Ectodermal cell (in vitro differentiated cells): ENCODE data around the gene PRDM16.

Source experiments
- H3K27ac ChIP-seq: 2 replicates; pipeline ENCODE4 v1.7.0; 2013; ENCODE audit warnings: mild to moderate bottlenecking, low read depth, low read length; ENCODE audit not compliant: insufficient read depth, poor library complexity, severe bottlenecking
- H3K27me3 ChIP-seq: 2 replicates; pipeline ENCODE4 v1.7.0; 2013; ENCODE audit warnings: mild to moderate bottlenecking, low read length; ENCODE audit not compliant: insufficient read depth, control insufficient read depth, poor library complexity, severe bottlenecking
- H3K36me3 ChIP-seq: one replicate; pipeline ENCODE4 v1.7.0; 2013; ENCODE audit warnings: low read length; ENCODE audit not compliant: control insufficient read depth, insufficient read depth
- H3K4me1 ChIP-seq: one replicate; pipeline ENCODE4 v1.7.0; 2013; ENCODE audit warnings: low read length; ENCODE audit not compliant: control insufficient read depth, insufficient read depth
- H3K4me3 ChIP-seq: 2 replicates; pipeline ENCODE4 v1.7.0; 2013; ENCODE audit warnings: low read depth, low read length, control low read depth; ENCODE audit not compliant: insufficient read depth
- H3K9me3 ChIP-seq: 2 replicates; pipeline ENCODE4 v1.7.0; 2013; ENCODE audit warnings: mild to moderate bottlenecking, low read length, moderate library complexity; ENCODE audit not compliant: control insufficient read depth
- WGBS, 2 experiments: methylation state at CpG; one replicate each; pipeline ENCODE4 v1.1.7; 2013; ENCODE audit warnings: missing lambda C conversion rate in 2 of 2; 5-methylcytosine and 5-hydroxymethylcytosine counted together

Gene PRDM16

DNA sequence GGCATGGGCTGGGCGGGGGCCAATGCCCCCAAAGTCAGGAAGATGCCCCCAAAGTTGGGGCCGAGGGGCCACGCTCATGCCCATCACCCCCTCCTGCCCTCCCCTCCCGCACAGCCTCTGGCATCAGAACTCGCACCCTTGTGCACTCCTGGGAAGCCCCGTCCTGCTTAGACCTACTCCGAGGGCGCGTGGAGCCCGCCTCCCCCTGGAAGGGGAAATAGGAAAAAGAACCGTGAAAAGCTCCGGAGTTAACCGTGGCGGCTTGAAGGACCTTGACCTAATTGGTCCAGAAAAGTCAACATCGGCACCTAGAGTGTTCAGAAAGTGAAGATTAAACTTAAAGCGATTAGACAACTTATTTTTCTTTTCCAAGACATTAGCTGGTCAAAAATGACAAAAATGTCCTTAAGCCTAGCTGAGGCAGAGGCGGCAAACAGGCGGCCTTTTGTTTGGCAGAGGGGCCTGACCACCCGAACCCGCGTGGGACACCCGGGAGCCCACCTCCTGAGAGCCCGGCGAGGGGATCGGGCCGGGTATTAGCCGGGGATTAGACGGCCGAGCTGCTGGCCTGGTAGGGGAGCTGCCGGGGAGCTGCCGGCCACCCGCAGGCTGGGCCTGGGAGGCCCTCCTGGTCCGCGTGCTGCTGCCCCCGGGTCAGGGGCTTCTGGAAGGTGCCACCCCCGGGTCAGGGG lies 65.5 kb downstream of the PRDM16 start:
- H3K4me1 ChIP-seq, result peaks cover 44% of the 10 kb centered on the region
- no peak overlapping the region for H3K4me3 ChIP-seq
- 85 to 87% methylated on average over 36 of the region's 36 CpGs for WGBS, 2 experiments
- H3K27me3 ChIP-seq, result no peaks in the 10 kb centered on the region
- no peaks in the 10 kb centered on the region for H3K36me3 ChIP-seq
- H3K27ac ChIP-seq, result no peak overlapping the region
- H3K9me3 ChIP-seq, result no peaks in the 10 kb centered on the region

DNA sequence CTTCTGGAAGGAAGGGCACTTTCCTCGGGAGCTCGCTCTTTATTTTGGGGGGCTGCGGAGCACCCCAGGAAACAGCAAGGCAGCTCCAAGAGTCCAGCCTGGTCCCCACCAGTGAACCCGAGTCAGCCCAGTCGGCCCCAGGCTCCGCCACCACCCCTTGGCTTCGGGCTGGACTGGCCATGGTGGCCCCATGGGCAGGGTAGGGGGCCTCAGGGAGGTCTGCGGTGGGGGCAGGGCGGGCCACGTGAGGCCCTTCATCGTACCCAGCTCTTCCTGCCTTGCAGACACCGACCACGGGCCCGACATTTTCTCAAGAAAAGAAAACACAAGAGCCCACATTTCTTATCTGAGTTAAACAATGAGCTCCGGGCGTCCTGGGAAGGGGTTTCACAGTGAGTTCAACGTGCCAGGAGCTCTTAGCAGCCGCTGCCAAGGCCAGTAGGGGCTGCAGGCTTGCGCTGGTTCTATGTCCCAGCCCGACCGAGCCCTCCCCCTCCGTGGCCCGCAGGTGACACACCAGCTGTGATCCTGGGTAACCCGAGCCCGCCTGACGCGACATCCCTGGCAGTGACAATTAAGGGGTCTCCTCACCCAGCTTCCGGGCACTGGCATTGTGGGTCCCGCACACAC lies 66.2 kb downstream of the PRDM16 start:
- 87% methylated on average over 29 of the region's 29 CpGs for WGBS, 2 experiments
- no peaks in the 10 kb centered on the region for H3K9me3 ChIP-seq
- no peaks in the 10 kb centered on the region for H3K36me3 ChIP-seq
- H3K4me1 ChIP-seq, result peaks cover 41% of the 10 kb centered on the region
- no peak overlapping the region for H3K27ac ChIP-seq
- H3K27me3 ChIP-seq, result no peaks in the 10 kb centered on the region
- no peak overlapping the region for H3K4me3 ChIP-seq

DNA sequence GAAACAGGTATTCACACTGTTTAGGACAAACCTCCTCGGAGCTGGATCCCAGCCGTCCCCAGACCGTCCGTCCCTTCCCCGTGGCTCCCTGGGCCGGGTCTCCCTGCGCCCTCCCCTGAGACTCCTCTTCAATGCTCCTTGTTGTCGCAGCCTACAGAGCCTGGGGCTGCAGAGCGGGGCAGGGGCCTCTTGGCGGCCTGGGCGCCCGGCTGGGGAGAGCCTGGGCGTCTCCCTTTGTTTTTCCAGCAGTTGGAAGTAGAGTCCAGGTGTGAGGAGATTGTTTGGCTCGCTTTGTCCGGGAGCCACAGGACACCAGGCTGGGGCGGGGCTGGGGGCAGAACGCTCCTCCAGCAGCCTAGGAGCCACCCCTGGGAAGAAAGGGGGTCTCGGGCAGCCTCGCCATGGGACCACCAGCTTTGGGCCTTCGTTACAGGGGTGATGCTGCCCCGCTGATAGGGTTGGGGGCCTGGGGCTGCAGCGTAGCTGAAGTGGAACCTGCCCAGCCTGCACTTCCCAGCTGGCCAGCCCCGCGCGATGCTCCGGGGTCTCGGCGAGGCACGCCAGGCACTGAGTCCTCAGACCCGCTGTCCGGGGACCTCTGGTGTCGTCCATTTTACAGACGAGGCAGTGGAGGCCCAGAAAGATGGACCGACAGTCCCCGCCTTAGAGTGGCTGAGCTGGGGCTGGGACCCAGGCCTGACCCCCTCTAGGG lies 66.9 kb downstream of the PRDM16 start:
- H3K9me3 ChIP-seq, result no peaks in the 10 kb centered on the region
- no peak overlapping the region for H3K27ac ChIP-seq
- no peaks in the 10 kb centered on the region for H3K27me3 ChIP-seq
- no peaks in the 10 kb centered on the region for H3K36me3 ChIP-seq
- WGBS, 2 experiments, result 83 to 84% methylated on average over 35 of the region's 35 CpGs
- no peak overlapping the region for H3K4me3 ChIP-seq
- H3K4me1 ChIP-seq, result peaks cover 40% of the 10 kb centered on the region

DNA sequence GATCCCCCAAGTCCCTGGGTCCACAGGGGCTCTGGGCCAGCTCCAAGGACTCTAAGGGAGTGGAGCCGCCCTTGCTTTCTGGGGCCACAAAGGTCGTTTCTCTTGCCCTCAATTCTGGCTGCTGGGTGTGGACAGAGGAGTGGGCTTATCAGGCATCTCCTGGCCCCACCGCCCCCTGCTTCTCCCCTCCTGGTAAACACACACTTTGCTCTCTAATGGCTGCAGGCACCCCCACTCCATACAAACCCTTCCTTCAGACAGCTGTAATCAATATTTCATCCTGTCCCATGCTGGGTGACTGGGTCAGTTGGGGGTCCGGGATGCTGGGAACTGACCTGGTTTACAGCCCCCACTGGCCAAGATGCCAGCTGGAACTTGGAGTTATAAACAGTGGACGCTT lies 67.5 kb downstream of the PRDM16 start:
- H3K27ac ChIP-seq, result no peak overlapping the region
- 87 to 90% methylated on average over 5 of the region's 5 CpGs for WGBS, 2 experiments
- H3K9me3 ChIP-seq, result no peaks in the 10 kb centered on the region
- H3K4me3 ChIP-seq, result no peak overlapping the region
- no peaks in the 10 kb centered on the region for H3K27me3 ChIP-seq
- peaks cover 40% of the 10 kb centered on the region for H3K4me1 ChIP-seq
- H3K36me3 ChIP-seq, result no peaks in the 10 kb centered on the region

DNA sequence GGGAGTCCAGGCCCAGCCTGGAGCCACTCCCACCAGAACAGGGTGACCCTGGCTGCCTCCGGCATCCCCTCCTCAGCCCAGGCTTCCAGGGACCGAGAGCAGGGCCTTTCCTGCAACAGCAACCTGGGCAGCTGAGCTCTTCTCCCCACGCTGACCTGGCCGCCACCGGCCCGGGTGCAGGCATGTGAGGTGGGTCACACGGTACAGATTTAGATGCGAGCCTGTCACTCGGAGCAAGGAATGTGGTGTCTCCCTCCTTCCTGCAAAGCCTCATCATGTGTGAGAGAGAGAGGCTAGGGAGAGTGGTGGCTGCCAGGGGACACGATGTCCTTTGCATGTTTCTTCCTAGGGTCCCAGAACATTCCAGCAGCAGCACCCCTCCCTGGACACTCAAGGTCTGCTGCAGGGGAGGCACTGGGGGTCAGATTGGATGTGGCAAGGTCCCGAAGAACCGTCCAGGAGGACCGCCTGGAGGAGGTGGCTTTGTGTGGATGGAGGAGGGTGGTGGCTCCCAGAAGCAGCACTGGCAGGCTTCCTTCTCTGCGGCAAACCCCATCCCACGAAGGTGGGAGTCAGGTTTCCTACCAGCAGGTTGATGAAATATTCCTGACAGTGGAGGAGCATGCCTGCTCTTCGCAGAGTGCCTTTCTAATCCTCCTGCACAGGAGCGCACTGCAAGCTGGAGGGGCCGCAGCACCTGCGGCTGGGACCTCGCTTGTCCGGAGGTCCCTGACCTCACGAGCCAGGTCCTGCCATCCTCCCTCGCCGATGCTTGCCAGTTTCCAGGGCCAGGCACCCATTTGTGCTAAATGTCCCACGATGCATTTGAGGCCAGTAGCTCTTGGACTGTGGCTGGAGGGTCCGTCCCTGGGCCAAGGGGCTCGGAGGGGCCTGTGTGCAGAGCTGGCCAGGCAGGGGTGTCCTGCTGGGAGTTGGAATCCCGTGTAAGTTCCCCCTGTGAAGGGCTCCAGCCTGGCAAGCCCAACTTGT lies 68.4 kb downstream of the PRDM16 start:
- Histone ChIP-seq H3K9me3 (no peaks in the 10 kb centered on the region), H3K36me3 (no peaks in the 10 kb centered on the region), H3K27ac (no peak overlapping the region), H3K27me3 (no peaks in the 10 kb centered on the region), H3K4me3 (no peak overlapping the region), H3K4me1 (peaks cover 40% of the 10 kb centered on the region)
- WGBS, 2 experiments, result 90 to 91% methylated on average over 28 of the region's 28 CpGs

DNA sequence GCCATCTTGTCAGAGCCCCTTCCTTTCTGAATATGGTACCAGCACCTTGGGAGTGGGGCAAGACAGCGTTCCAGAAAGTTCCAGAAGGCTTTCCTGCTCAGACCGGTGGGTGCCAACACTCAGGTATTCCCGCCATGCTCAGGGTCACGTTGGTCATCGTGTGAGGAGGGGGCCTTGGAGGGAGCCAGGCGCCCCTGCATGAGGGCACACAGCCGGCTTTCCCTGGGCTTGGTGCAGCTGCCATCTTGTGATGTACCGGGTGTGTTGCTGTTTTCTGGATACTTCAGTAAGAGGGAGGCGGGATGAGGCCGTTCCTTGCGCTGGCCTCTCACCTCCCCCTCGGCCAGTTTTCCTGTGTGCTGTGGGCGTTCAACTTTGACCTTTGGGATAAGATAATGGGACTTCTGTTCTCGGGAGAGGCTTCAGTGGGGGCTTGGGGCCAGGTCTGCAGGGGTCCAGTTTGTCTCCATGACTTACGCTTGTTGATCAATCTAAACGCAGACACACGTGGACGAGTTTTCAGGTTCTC lies 69.7 kb downstream of the PRDM16 start:
- Histone ChIP-seq H3K27ac (no peak overlapping the region), H3K36me3 (no peaks in the 10 kb centered on the region), H3K9me3 (no peaks in the 10 kb centered on the region), H3K4me1 (peaks cover 40% of the 10 kb centered on the region), H3K4me3 (no peak overlapping the region), H3K27me3 (no peaks in the 10 kb centered on the region)
- WGBS, 2 experiments, result 91 to 93% methylated on average over 18 of the region's 18 CpGs

DNA sequence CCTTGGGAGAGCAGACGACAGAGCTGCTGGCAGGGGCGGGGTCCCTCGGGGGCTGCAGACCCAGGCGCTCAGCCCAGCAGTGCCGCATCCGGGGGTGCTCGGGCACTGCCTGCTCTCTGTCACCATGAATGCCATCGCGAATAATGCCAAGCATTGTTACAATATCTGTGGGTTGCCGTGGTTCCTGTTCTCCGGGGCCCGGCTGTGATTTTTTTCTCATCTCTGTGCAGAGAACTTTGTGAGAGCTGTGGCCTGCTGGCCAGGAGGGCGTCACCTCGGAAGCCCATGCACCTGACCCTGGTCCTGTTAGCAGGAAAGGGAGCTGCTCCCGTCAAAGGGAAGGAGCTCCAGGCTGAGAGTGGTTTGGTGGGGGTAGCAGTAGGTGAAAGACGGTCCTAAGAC lies 70.4 kb downstream of the PRDM16 start:
- 86% methylated on average over 16 of the region's 16 CpGs for WGBS, 2 experiments
- no peak overlapping the region for H3K27ac ChIP-seq
- H3K27me3 ChIP-seq, result no peaks in the 10 kb centered on the region
- H3K4me3 ChIP-seq, result no peak overlapping the region
- peaks cover 37% of the 10 kb centered on the region for H3K4me1 ChIP-seq
- H3K9me3 ChIP-seq, result no peaks in the 10 kb centered on the region
- H3K36me3 ChIP-seq, result no peaks in the 10 kb centered on the region

DNA sequence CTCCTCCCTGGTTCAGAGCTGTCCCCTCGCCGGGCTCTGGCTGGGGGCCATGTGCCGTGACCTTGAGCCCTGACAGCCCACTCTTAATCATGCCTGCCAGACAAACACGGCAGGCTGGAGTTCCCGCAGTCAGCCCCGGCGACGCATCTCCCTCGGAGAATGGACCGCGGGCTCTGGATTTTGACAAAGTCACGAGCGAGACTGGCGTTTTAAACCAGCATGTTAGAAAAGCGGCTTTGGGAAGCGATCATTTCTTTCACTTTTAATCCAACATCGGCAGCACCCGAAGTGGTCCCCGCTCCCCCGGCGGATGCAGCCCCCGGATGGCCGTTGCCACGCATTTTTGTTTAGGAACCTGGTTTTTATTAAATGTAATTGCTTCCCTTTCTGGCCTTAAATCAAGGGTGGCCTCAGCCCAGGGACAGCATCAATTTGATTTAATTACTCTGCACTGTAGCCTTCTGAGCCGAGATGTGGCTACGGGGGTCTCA lies 70.9 kb downstream of the PRDM16 start:
- H3K27ac ChIP-seq, result no peak overlapping the region
- no peak overlapping the region for H3K4me3 ChIP-seq
- no peaks in the 10 kb centered on the region for H3K27me3 ChIP-seq
- H3K9me3 ChIP-seq, result no peaks in the 10 kb centered on the region
- peaks cover 32% of the 10 kb centered on the region for H3K4me1 ChIP-seq
- H3K36me3 ChIP-seq, result no peaks in the 10 kb centered on the region
- WGBS, 2 experiments, result 93 to 94% methylated on average over 26 of the region's 26 CpGs

DNA sequence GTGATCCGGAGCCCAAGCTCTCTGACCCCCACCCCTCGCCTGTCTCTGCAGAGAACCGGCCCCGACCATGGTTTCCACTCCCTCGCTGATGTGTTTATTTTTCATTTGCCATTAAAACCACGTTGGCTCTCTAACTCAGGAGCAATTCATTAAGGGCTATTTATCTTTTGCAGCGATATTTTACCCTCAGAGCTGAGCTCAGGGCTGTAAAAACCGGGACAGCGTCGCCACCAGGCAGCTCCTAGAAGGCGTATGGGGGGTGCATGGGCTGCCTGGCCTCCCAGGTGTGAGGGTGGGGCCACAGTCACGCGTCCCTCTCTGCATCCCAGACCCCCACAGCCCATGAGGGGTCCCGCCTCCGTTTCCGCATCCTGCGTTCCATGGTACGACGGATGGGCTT lies 71.4 kb downstream of the PRDM16 start:
- peaks cover 27% of the 10 kb centered on the region for H3K4me1 ChIP-seq
- H3K36me3 ChIP-seq, result no peaks in the 10 kb centered on the region
- H3K9me3 ChIP-seq, result no peaks in the 10 kb centered on the region
- no peak overlapping the region for H3K4me3 ChIP-seq
- no peaks in the 10 kb centered on the region for H3K27me3 ChIP-seq
- WGBS, 2 experiments, result 90 to 94% methylated on average over 19 of the region's 19 CpGs
- H3K27ac ChIP-seq, result no peak overlapping the region
